ENCODE measurements around the gene SMTNL2. TPM values are rescaled to one million over a fixed set of nuclear protein-coding genes. Genes with fewer than 3 reads are reported as not detected.

The SMTNL2 gene
- total RNA-seq, 1 donor from 2014 or later: 74.1 TPM

DNA sequence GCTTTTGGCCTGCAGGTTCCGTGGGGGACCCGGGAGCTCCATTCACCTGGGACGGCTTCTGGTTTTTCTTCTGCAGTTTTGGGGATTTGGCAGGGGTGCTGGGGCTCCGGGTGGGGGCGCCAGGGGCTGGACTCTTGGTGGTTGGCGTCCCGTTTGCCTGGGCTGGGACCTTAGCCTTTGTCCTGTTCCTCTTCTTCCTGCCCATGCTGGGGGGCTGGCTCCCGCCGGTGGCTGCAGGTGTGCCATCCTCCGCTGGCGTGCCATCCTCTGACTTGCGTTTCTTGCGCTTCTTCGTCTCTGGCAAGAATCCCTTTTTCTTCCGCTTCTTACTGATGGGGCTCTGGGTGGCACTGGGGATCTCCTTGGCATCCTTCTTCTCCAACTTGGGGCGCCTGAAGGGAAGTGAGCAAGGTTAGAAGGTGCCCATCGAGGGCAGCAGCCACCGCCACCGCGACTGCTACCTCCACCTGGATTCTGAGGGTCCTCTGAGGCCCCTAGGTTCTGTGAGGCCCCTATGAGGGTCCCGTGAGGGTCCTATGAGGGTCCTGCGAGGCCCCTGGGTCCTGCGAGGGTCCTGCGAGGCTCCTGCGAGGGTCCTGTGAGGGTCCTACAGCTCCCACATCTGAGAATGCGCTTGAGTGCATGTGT is 44.6 kb upstream of the SMTNL2 start:
- H3K36me3 ChIP-seq (ENCODE audit: control insufficient read depth in 3 of 3, insufficient read depth in 3 of 3, low read length in 3 of 3): peaks cover 37 to 42% (median 41%) of the 10 kb centered on the region in 3 donors
- H3K9ac ChIP-seq (ENCODE audit: low read depth in 1 of 3, low read length in 3 of 3): no peak overlapping the region
- no peaks in the 10 kb centered on the region for H3K9me3 ChIP-seq (ENCODE audit: control insufficient read depth in 3 of 3, low read length in 3 of 3)
- H3K4me1 ChIP-seq (ENCODE audit: control insufficient read depth in 3 of 3, insufficient read depth in 3 of 3, low read length in 3 of 3): peaks cover 41 to 54% (median 44%) of the 10 kb centered on the region in 3 donors
- no peak overlapping the region for H3K4me3 ChIP-seq (ENCODE audit: low read length in 3 of 3)
- peaks cover 0 to 4% (median under 1%) of the 10 kb centered on the region in 3 donors for H3K27me3 ChIP-seq (ENCODE audit: control insufficient read depth in 3 of 3, insufficient read depth in 3 of 3, low read length in 3 of 3)
- peak overlapping the region; percentile 64 for H3K27ac ChIP-seq (ENCODE audit: low read depth, low read length)

DNA sequence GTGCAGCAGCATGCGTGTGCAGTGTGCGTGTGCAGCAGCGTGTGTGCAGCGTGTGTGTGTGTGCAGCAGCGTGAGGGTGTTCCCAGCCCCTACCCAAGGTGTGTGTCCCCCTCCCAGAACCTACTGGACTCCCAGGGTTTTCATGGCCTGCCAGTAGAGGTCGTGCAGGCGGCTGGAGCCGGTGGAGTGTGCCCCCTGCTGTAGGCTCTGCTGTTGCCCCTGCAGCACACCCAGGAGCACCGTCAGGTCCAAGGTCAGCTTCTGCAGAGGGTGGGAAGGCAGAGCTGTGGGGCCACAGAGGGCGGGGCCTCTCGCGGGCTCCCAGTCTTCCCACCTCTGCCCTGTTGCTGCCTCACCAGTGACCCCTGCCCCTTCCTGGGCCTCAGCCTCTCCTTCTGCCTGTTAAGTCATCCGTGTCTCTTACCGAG is 44.1 kb upstream of the SMTNL2 start:
- no peak overlapping the region for H3K4me3 ChIP-seq (ENCODE audit: low read length in 3 of 3)
- no peaks in the 10 kb centered on the region for H3K9me3 ChIP-seq (ENCODE audit: control insufficient read depth in 3 of 3, low read length in 3 of 3)
- H3K36me3 ChIP-seq (ENCODE audit: control insufficient read depth in 3 of 3, insufficient read depth in 3 of 3, low read length in 3 of 3): peaks cover 37 to 44% (median 41%) of the 10 kb centered on the region in 3 donors
- peak overlapping the region; percentile 64 for H3K27ac ChIP-seq (ENCODE audit: low read depth, low read length)
- H3K27me3 ChIP-seq (ENCODE audit: control insufficient read depth in 3 of 3, insufficient read depth in 3 of 3, low read length in 3 of 3): peaks cover 0 to 3% (median 0%) of the 10 kb centered on the region in 3 donors
- H3K9ac ChIP-seq (ENCODE audit: low read depth in 1 of 3, low read length in 3 of 3): no peak overlapping the region
- H3K4me1 ChIP-seq (ENCODE audit: control insufficient read depth in 3 of 3, insufficient read depth in 3 of 3, low read length in 3 of 3): peaks cover 39 to 54% (median 44%) of the 10 kb centered on the region in 3 donors

DNA sequence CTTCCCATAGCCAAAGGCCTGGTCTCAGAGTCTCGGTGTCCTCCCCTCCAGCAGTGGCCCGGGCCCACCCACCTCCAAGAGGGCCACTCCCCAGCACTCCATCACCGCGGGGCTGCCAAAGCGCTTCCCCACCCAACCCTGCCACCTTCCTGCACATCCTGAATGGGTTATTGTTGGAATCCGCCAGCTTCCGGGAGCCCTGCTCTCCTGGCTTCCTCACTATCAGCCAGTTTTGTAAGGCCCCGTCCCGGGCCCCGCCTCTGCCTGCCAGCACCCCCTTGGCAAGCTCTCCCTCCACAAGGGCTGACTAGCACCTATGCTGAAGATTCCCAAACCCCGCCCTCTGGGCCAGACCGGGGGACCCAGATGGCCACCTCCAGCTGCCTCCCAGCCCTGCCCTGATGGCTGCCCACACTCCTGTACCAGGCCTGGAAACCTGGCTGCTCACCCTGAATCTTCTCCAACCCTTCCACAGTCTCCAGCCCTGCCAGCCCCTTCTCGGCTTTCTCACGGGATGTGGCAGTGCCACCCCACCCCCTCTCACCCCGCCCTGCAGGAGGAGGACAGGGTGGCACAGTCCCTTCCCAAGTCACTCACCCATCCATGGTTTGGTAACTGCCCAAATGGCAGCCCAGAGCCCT is 43.5 kb upstream of the SMTNL2 start:
- H3K27me3 ChIP-seq (ENCODE audit: control insufficient read depth in 3 of 3, insufficient read depth in 3 of 3, low read length in 3 of 3): no peaks in the 10 kb centered on the region
- peaks cover 38 to 47% (median 41%) of the 10 kb centered on the region in 3 donors for H3K36me3 ChIP-seq (ENCODE audit: control insufficient read depth in 3 of 3, insufficient read depth in 3 of 3, low read length in 3 of 3)
- peak overlapping the region in 1 of 3 donors; percentile 35 for H3K4me3 ChIP-seq (ENCODE audit: low read length in 3 of 3)
- H3K9me3 ChIP-seq (ENCODE audit: control insufficient read depth in 3 of 3, low read length in 3 of 3): no peaks in the 10 kb centered on the region
- peaks cover 36 to 57% (median 40%) of the 10 kb centered on the region in 3 donors for H3K4me1 ChIP-seq (ENCODE audit: control insufficient read depth in 3 of 3, insufficient read depth in 3 of 3, low read length in 3 of 3)
- peak overlapping the region; percentile 64 for H3K27ac ChIP-seq (ENCODE audit: low read depth, low read length)
- H3K9ac ChIP-seq (ENCODE audit: low read depth in 1 of 3, low read length in 3 of 3): peak overlapping the region in 1 of 3 donors; percentile 50

DNA sequence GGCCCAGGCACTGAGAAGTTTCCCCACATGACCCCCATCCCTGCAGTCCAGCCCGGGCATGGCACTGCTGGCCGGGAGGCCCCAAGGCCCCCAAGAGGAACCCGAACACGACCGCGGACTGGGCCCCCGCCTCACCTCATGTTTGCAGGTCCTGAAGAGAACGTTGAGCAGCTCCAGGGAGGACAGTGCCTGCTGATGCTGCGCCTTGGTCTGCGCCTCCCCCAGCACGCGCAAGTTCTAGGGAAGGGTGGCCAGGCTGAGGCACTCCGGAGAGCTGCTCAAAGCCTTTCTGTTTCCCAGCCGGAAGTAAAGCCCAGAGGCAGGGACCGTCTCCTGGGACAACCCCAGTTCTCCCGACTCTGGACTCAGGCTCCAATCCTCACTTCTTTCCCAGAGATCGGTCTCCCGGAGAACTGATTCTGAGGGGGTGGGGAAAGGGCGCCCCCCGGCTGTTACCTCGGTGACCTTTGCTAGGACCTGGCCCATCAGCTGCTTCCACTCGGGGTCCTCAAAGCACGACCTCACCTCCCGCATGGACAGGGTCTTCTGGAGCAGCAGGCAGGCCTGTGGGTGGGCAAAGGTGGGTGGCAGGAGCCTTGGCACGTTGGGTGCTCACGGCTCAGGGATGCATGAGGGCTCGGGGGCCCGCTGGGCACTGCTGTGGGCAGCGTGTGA is 42.9 kb upstream of the SMTNL2 start:
- Histone ChIP-seq H3K27me3 (ENCODE audit: control insufficient read depth in 3 of 3, insufficient read depth in 3 of 3, low read length in 3 of 3) (no peaks in the 10 kb centered on the region), H3K9ac (ENCODE audit: low read depth in 1 of 3, low read length in 3 of 3) (peak overlapping the region in 2 of 3 donors; percentile 33 to 50), H3K4me3 (ENCODE audit: low read length in 3 of 3) (peak overlapping the region in 1 of 3 donors; percentile 35), H3K9me3 (ENCODE audit: control insufficient read depth in 3 of 3, low read length in 3 of 3) (no peaks in the 10 kb centered on the region), H3K36me3 (ENCODE audit: control insufficient read depth in 3 of 3, insufficient read depth in 3 of 3, low read length in 3 of 3) (peaks cover 43 to 49% (median 44%) of the 10 kb centered on the region in 3 donors), H3K27ac (ENCODE audit: low read depth, low read length) (peak overlapping the region; percentile 64), H3K4me1 (ENCODE audit: control insufficient read depth in 3 of 3, insufficient read depth in 3 of 3, low read length in 3 of 3) (peaks cover 29 to 53% (median 36%) of the 10 kb centered on the region in 3 donors)

DNA sequence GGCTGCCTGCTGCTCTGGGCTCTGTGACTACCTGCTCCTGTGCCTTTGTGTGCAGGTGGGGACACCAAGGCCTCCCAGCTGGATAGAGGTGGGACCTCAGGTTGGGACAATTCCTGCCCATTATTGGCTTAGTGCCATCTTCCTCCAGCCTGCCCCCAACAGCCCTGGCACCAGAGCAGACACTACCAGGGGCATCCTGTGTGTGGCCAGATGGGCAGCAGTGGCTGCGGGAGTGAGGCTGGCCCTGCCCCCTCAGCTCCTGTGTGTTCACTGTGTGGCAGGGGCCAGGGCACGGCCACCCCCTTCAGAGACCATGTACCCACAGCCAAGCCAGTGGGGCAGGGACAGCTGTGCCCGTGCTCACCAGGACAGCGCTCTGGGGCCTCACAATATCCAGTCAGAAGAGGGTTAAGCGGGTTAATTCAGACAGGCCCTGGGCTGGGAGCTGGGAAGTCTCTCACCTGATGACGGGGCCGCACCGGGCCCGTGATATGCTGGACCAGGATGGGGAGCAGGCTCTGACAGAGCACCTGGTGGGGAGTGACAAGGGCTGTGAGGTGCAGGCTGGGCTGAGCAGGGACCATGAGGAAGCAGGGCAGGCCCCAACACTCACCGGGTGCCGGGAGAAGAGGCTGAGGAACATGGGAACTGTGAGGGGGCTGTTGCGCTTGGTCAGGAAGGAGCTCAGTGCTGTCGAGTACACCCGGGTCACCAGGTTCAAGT is 42.2 kb upstream of the SMTNL2 start:
- peak overlapping the region in 2 of 3 donors; percentile 33 to 45 for H3K9ac ChIP-seq (ENCODE audit: low read depth in 1 of 3, low read length in 3 of 3)
- H3K36me3 ChIP-seq (ENCODE audit: control insufficient read depth in 3 of 3, insufficient read depth in 3 of 3, low read length in 3 of 3): peaks cover 49 to 53% (median 49%) of the 10 kb centered on the region in 3 donors
- H3K27me3 ChIP-seq (ENCODE audit: control insufficient read depth in 3 of 3, insufficient read depth in 3 of 3, low read length in 3 of 3): no peaks in the 10 kb centered on the region
- no peak overlapping the region for H3K4me3 ChIP-seq (ENCODE audit: low read length in 3 of 3)
- peaks cover 26 to 46% (median 29%) of the 10 kb centered on the region in 3 donors for H3K4me1 ChIP-seq (ENCODE audit: control insufficient read depth in 3 of 3, insufficient read depth in 3 of 3, low read length in 3 of 3)
- peak overlapping the region; percentile 64 for H3K27ac ChIP-seq (ENCODE audit: low read depth, low read length)
- no peaks in the 10 kb centered on the region for H3K9me3 ChIP-seq (ENCODE audit: control insufficient read depth in 3 of 3, low read length in 3 of 3)

DNA sequence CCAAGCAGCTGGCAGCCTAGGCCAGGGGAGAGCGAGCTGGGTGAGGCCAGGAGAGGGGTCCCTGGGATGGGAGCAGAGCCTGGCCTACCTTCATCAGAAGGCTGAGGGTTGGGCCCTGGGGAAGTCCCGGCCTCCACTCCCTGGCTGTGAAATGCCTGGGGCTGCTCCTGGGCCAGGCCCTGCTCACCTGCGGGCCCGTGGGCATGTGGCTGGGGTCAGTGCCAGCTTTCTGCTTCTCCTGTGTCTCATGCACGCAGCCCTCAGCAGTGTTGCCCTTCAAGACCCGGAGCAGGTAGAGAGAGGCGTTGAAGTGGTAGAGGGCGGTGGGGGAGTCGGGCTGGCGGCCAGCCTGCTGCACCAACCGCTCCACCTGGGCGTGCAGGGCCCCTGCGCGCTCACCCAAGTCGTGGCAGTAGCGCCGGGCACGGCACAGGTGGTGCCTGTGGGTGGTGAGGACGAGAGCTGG is 41.6 kb upstream of the SMTNL2 start:
- peaks cover 55 to 58% (median 55%) of the 10 kb centered on the region in 3 donors for H3K36me3 ChIP-seq (ENCODE audit: control insufficient read depth in 3 of 3, insufficient read depth in 3 of 3, low read length in 3 of 3)
- H3K4me1 ChIP-seq (ENCODE audit: control insufficient read depth in 3 of 3, insufficient read depth in 3 of 3, low read length in 3 of 3): peaks cover 20 to 40% (median 23%) of the 10 kb centered on the region in 3 donors
- no peak overlapping the region for H3K4me3 ChIP-seq (ENCODE audit: low read length in 3 of 3)
- no peaks in the 10 kb centered on the region for H3K9me3 ChIP-seq (ENCODE audit: control insufficient read depth in 3 of 3, low read length in 3 of 3)
- H3K9ac ChIP-seq (ENCODE audit: low read depth in 1 of 3, low read length in 3 of 3): no peak overlapping the region
- no peaks in the 10 kb centered on the region for H3K27me3 ChIP-seq (ENCODE audit: control insufficient read depth in 3 of 3, insufficient read depth in 3 of 3, low read length in 3 of 3)
- H3K27ac ChIP-seq (ENCODE audit: low read depth, low read length): no peak overlapping the region

DNA sequence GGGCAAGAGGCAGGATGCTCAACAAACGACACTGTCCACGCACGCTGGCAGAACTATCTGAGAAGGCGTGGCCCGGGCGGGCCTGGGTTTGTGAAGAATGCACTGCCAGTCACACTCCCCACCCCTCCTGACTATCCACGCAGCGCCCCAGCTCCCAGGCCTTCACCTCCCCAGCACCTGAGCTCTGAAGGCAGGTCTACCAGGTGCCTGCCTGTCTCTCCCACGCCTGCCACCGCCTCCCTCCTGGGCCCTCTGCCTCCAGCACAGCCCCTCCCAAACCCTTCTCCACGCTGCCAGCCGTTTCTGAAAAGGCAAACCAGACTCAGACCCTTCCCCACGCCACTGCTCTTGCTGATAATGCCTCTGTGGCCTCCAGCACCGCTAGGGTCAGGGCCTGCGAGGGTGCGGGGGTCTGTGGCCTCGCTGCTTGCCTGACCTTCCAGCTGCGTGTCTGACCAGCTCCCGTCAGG is 40.7 kb upstream of the SMTNL2 start:
- Histone ChIP-seq H3K9ac (ENCODE audit: low read depth in 1 of 3, low read length in 3 of 3) (no peak overlapping the region), H3K4me3 (ENCODE audit: low read length in 3 of 3) (no peak overlapping the region), H3K27ac (ENCODE audit: low read depth, low read length) (no peak overlapping the region), H3K36me3 (ENCODE audit: control insufficient read depth in 3 of 3, insufficient read depth in 3 of 3, low read length in 3 of 3) (peaks cover 60 to 63% (median 62%) of the 10 kb centered on the region in 3 donors), H3K4me1 (ENCODE audit: control insufficient read depth in 3 of 3, insufficient read depth in 3 of 3, low read length in 3 of 3) (peaks cover 14 to 32% (median 17%) of the 10 kb centered on the region in 3 donors), H3K9me3 (ENCODE audit: control insufficient read depth in 3 of 3, low read length in 3 of 3) (no peaks in the 10 kb centered on the region), H3K27me3 (ENCODE audit: control insufficient read depth in 3 of 3, insufficient read depth in 3 of 3, low read length in 3 of 3) (no peaks in the 10 kb centered on the region)

DNA sequence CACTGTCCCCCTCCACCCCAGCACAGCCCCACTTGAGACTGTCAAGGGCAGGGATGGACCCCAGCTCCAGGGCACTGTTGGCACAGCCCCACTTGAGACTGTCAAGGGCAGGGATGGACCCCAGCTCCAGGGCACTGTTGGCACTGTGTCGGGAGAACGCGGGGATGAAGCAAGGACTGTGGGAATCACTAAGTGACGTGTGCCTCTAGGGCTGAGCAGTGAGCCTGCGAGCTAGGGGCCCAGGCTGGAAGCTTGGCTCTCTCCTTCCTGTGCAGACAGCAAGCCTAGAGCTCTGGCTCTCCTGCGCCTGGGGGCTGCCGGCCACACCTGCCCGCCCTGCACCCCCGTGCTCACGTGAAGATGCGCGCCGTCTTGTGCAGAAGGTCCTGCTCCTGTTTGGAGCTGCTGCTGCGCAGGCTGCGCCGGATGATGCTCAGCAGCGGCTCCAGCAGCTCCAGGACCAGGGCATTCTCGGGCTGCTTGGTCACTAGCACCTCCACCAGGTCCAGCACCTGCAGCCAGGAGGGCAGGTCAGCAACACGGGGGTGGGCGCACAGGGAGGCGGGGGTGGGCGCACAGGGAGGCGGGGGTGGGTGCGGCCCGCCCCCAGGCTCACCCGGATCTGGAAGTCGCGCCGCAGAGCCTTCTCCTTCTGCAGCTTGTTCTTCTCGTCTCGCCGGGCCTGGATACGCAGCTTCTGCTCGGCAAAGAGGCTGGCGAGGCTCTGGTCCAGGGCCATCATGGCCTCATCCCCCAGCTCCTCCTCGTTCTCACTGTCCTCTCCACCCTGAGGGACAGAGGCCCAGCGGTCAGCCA is 40.0 kb upstream of the SMTNL2 start:
- Histone ChIP-seq H3K4me1 (ENCODE audit: control insufficient read depth in 3 of 3, insufficient read depth in 3 of 3, low read length in 3 of 3) (peaks cover 14 to 32% (median 17%) of the 10 kb centered on the region in 3 donors), H3K9me3 (ENCODE audit: control insufficient read depth in 3 of 3, low read length in 3 of 3) (no peaks in the 10 kb centered on the region), H3K9ac (ENCODE audit: low read depth in 1 of 3, low read length in 3 of 3) (no peak overlapping the region), H3K4me3 (ENCODE audit: low read length in 3 of 3) (peak overlapping the region in 2 of 3 donors; percentile 6 to 44), H3K36me3 (ENCODE audit: control insufficient read depth in 3 of 3, insufficient read depth in 3 of 3, low read length in 3 of 3) (peaks cover 62 to 66% (median 64%) of the 10 kb centered on the region in 3 donors), H3K27me3 (ENCODE audit: control insufficient read depth in 3 of 3, insufficient read depth in 3 of 3, low read length in 3 of 3) (no peaks in the 10 kb centered on the region), H3K27ac (ENCODE audit: low read depth, low read length) (no peak overlapping the region)

DNA sequence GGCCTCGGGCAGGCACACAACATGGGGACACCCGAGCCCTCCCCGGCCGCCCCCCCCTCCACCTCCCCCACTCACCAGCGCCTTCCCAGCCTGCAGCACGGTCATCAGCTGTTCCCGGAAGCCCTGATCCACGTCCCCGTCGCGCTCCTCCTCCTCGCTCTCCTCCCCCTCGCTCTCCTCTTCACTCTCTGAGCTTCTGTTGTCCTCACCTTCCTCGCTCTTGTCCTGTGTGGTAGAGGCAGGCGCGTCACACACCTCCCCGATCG is 39.4 kb upstream of the SMTNL2 start:
- Histone ChIP-seq H3K36me3 (ENCODE audit: control insufficient read depth in 3 of 3, insufficient read depth in 3 of 3, low read length in 3 of 3) (peaks cover 59 to 67% (median 65%) of the 10 kb centered on the region in 3 donors), H3K9ac (ENCODE audit: low read depth in 1 of 3, low read length in 3 of 3) (no peak overlapping the region), H3K27ac (ENCODE audit: low read depth, low read length) (peak overlapping the region; percentile 78)

More for the DNA sequence above, 39.4 kb upstream of the SMTNL2 start:
- Histone ChIP-seq H3K27me3 (ENCODE audit: control insufficient read depth in 3 of 3, insufficient read depth in 3 of 3, low read length in 3 of 3) (no peaks in the 10 kb centered on the region), H3K9me3 (ENCODE audit: control insufficient read depth in 3 of 3, low read length in 3 of 3) (no peaks in the 10 kb centered on the region), H3K4me1 (ENCODE audit: control insufficient read depth in 3 of 3, insufficient read depth in 3 of 3, low read length in 3 of 3) (peaks cover 14 to 31% (median 17%) of the 10 kb centered on the region in 3 donors), H3K4me3 (ENCODE audit: low read length in 3 of 3) (peak overlapping the region in 1 of 3 donors; percentile 44)

All from skeletal muscle tissue (tissue), 4 donors.